Measurements from ENCODE around the gene SRD5A2.

GRCh38 chr2:31476511-31477180 is 104.1 kb downstream of the SRD5A2 start:
- TF ChIP-seq EZH2 (IDR thresholded peaks at IDR 0.05; ENCODE audit: insufficient read depth, poor library complexity, severe bottlenecking) (no peak), EZH2phosphoT487 (IDR thresholded peaks at IDR 0.05; ENCODE audit: insufficient read depth, low read depth) (no peak)
